HEK293 (cell line): ENCODE data around the gene SMC4.

ENCODE experiments used
- CTCF ChIA-PET: fragments of 350-600 bp; formaldehyde crosslinking; extraction: SDS; loops from one replicate; lab custom pipeline; 2021; ENCODE audit warnings: antibody characterized with exemption; lab: Yijun Ruan, JAX
- POLR2A ChIA-PET: fragments of 300-600 bp; formaldehyde crosslinking; extraction: SDS; loops from one replicate; lab custom pipeline; 2020; ENCODE audit warnings: antibody characterized with exemption, inconsistent platforms; lab: Yijun Ruan, JAX
- H3K27ac ChIP-seq: fragments of 200-500 bp; sonication (Bioruptor generic); 2 replicates; pipeline ENCODE4 v1.5.1; 2014; ENCODE audit warnings: low read depth, low read length, control low read depth, inconsistent platforms; ENCODE audit errors: extremely low read depth
- H3K36me3 ChIP-seq, 2 experiments: fragments of 200-500 bp in 1 of 2; sonication (Bioruptor generic) in 1 of 2; 1 replicate in 1 of 2; 2 replicates in 1 of 2; pipeline ENCODE4 v1.5.1; 2014 to 2017; ENCODE audit warnings: inconsistent platforms in 2 of 2, low read length in 2 of 2; ENCODE audit not compliant: control insufficient read depth in 2 of 2, insufficient read depth in 1 of 2
- H3K4me1 ChIP-seq: fragments of 200-500 bp; sonication (Bioruptor generic); 2 replicates; pipeline ENCODE4 v1.5.1; 2014; ENCODE audit warnings: mild to moderate bottlenecking, low read length, inconsistent platforms; ENCODE audit not compliant: control insufficient read depth, insufficient read depth
- H3K4me3 ChIP-seq: 2 replicates; pipeline ENCODE4 v1.5.1; 2011; ENCODE audit warnings: low read depth, mild to moderate bottlenecking, control low read depth, low read length, moderate library complexity
- H3K9me3 ChIP-seq: fragments of 200-500 bp; sonication (Bioruptor generic); 2 replicates; pipeline ENCODE4 v1.5.1; 2014; ENCODE audit warnings: low read depth, low read length, inconsistent platforms; ENCODE audit not compliant: control insufficient read depth, insufficient read depth
- MEIS1 ChIP-seq: sonication (generic); formaldehyde crosslinking; IDR thresholded peaks from 2 replicates; pipeline ENCODE4 v1.8.1; 2022; ENCODE audit warnings: missing genetic modification reagents, mild to moderate bottlenecking, borderline replicate concordance
- PRDM6 ChIP-seq: fragments of 450-650 bp; formaldehyde crosslinking; IDR thresholded peaks from 2 replicates; pipeline ENCODE4 v1.5.1; 2017; ENCODE audit warnings: missing biosample characterization, missing genetic modification characterization
- ZNF121 ChIP-seq: fragments of 450-650 bp; formaldehyde crosslinking; IDR thresholded peaks from 2 replicates; pipeline ENCODE4 v1.5.1; 2016; ENCODE audit warnings: missing biosample characterization, missing genetic modification characterization
- ZNF366 ChIP-seq: fragments of 450-650 bp; formaldehyde crosslinking; conservative IDR thresholded peaks from 2 replicates; pipeline ENCODE4 v1.5.1; 2016; ENCODE audit warnings: missing biosample characterization, missing genetic modification characterization
- ZNF423 ChIP-seq: fragments of 450-650 bp; formaldehyde crosslinking; IDR thresholded peaks from 2 replicates; pipeline ENCODE4 v1.5.1; 2016; ENCODE audit warnings: missing biosample characterization, missing genetic modification characterization
- ZNF518A ChIP-seq: fragments of 450-650 bp; formaldehyde crosslinking; conservative IDR thresholded peaks from 2 replicates; pipeline ENCODE4 v1.5.1; 2016; ENCODE audit warnings: low read depth, missing biosample characterization, missing genetic modification characterization
- ZNF558 ChIP-seq: fragments of 450-650 bp; formaldehyde crosslinking; IDR thresholded peaks from 2 replicates; pipeline ENCODE4 v1.5.1; 2016; ENCODE audit warnings: missing biosample characterization, missing genetic modification characterization
- ZNF624 ChIP-seq: fragments of 450-650 bp; formaldehyde crosslinking; IDR thresholded peaks from 2 replicates; pipeline ENCODE4 v1.5.1; 2017; ENCODE audit warnings: missing biosample characterization, missing genetic modification characterization

SMC4 gene

GRCh38 chr3:160403796-160404470, 4.5 kb downstream of the SMC4 start:
- no peaks in the 10 kb centered on the region for H3K9me3 ChIP-seq
- H3K36me3 ChIP-seq, result peaks cover 11 to 72% of the 10 kb centered on the region in 2 experiments
- TF ChIP-seq MEIS1 (no peak), ZNF366 (tag by site-specific recombination) (0 out of 2 replicates have a peak, but pooled peaks have one; percentile 33), PRDM6 (peak; percentile 19; the same call in 1 of the 2 replicates)
- H3K27ac ChIP-seq, result no peak overlapping the region
- ChIA-PET POLR2A (interaction anchor here (0.9 kb wide), 1 partner anchor 45 kb away, joined by 3 read pairs; the partner anchor contains the start of gene TRIM59), CTCF (interaction anchor here (0.5 to 2.5 kb wide), 3 partner anchors 10 to 582 kb away, joined by 3 to 12 read pairs (median 4); no protein-coding TSS in a partner anchor)
- H3K4me1 ChIP-seq, result no peaks in the 10 kb centered on the region
- peak overlapping the region; percentile 72 for H3K4me3 ChIP-seq

GRCh38 chr3:160409812-160410610, 10.6 kb downstream of the SMC4 start:
- POLR2A ChIA-PET, result interaction anchor here (2.1 kb wide), 1 partner anchor 11 kb away, joined by 9 read pairs; the partner anchor contains the start of genes IFT80 and SMC4
- TF ChIP-seq ZNF423 (tag by site-specific recombination) (no peak), ZNF624 (tag by site-specific recombination) (no peak), ZNF558 (no peak)
- H3K27ac ChIP-seq, result no peak overlapping the region

GRCh38 chr3:160412477-160412876, 13.0 kb downstream of the SMC4 start:
- Histone ChIP-seq H3K4me1 (no peaks in the 10 kb centered on the region), H3K36me3 (peaks cover 56 to 84% of the 10 kb centered on the region in 2 experiments), H3K27ac (no peak overlapping the region), H3K9me3 (no peaks in the 10 kb centered on the region), H3K4me3 (no peak overlapping the region)
- TF ChIP-seq ZNF518A (tag by site-specific recombination), result no peak
- peak; percentile 97 for TF ChIP-seq ZNF121 (tag by site-specific recombination)
- POLR2A ChIA-PET, result no interaction called here
- CTCF ChIA-PET, result interaction anchor here (1.1 to 4.2 kb wide), 4 partner anchors 10 to 380 kb away, joined by 4 to 22 read pairs (median 8); no protein-coding TSS in a partner anchor

More at GRCh38 chr3:160409812-160410610, 10.6 kb downstream of the SMC4 start:
- Histone ChIP-seq H3K36me3 (peaks cover 45 to 82% of the 10 kb centered on the region in 2 experiments), H3K9me3 (no peaks in the 10 kb centered on the region), H3K4me1 (no peaks in the 10 kb centered on the region), H3K4me3 (no peak overlapping the region)
- CTCF ChIA-PET, result interaction anchor here (0.7 kb wide), 2 partner anchors 405 to 1087 kb away, joined by 3 to 5 read pairs; no protein-coding TSS in a partner anchor
